ENCODE data around the gene RBBP7. TPM values are rescaled to one million over a fixed set of nuclear protein-coding genes. Genes with fewer than 3 reads are reported as not detected.

Gene RBBP7
- total RNA-seq, 1 donor from 2014 or later: 48.7 TPM

GRCh38 chrX:16842684-16843083 is 27.5 kb downstream of the RBBP7 start:
- H3K27ac ChIP-seq: peak overlapping the region in 1 of 2 donors; percentile 19
- intact Hi-C loops (cut with DNase I): no loop called here

GRCh38 chrX:16839852-16840460 is 30.2 kb downstream of the RBBP7 start:
- no peaks in the 10 kb centered on the region for H3K27me3 ChIP-seq
- no peak overlapping the region for H3K4me3 ChIP-seq
- peaks cover 9 to 59% of the 10 kb centered on the region in 2 donors for H3K36me3 ChIP-seq
- H3K4me1 ChIP-seq: peaks cover 0 to 12% of the 10 kb centered on the region in 2 donors
- peak overlapping the region in 1 of 2 donors; percentile 75 for H3K27ac ChIP-seq
- DNase-seq (ENCODE audit: low spot score in 2 of 2): no peak
- intact Hi-C loops (cut with DNase I): loop anchor here (5.0 kb wide), 1 partner anchor 852 kb away; no protein-coding TSS in a partner anchor
- no peaks in the 10 kb centered on the region for H3K9me3 ChIP-seq
- TF ChIP-seq, protein P1, sequence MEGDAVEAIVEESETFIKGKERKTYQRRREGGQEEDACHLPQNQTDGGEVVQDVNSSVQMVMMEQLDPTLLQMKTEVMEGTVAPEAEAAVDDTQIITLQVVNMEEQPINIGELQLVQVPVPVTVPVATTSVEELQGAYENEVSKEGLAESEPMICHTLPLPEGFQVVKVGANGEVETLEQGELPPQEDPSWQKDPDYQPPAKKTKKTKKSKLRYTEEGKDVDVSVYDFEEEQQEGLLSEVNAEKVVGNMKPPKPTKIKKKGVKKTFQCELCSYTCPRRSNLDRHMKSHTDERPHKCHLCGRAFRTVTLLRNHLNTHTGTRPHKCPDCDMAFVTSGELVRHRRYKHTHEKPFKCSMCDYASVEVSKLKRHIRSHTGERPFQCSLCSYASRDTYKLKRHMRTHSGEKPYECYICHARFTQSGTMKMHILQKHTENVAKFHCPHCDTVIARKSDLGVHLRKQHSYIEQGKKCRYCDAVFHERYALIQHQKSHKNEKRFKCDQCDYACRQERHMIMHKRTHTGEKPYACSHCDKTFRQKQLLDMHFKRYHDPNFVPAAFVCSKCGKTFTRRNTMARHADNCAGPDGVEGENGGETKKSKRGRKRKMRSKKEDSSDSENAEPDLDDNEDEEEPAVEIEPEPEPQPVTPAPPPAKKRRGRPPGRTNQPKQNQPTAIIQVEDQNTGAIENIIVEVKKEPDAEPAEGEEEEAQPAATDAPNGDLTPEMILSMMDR (IDR thresholded peaks at IDR 0.05): no peak

More at GRCh38 chrX:16842684-16843083, 27.5 kb downstream of the RBBP7 start:
- Histone ChIP-seq H3K4me3 (no peak overlapping the region), H3K36me3 (peaks cover 20 to 67% of the 10 kb centered on the region in 2 donors), H3K4me1 (peaks cover 0 to 12% of the 10 kb centered on the region in 2 donors), H3K27me3 (no peaks in the 10 kb centered on the region), H3K9me3 (no peaks in the 10 kb centered on the region)
- TF ChIP-seq, protein P1 (IDR thresholded peaks at IDR 0.05): no peak
- no peak for DNase-seq (ENCODE audit: low spot score in 2 of 2)

- no peaks in the 10 kb centered on the region for H3K9me3 ChIP-seq
- H3K27ac ChIP-seq: peak overlapping the region; percentile 53 to 75
- peaks cover 6 to 59% of the 10 kb centered on the region in 2 donors for H3K36me3 ChIP-seq
- TF ChIP-seq, protein P1 (IDR thresholded peaks at IDR 0.05): no peak
- no peak overlapping the region for H3K4me3 ChIP-seq
- no peak for DNase-seq (ENCODE audit: low spot score in 2 of 2)
- H3K27me3 ChIP-seq: no peaks in the 10 kb centered on the region
- peaks cover 0 to 12% of the 10 kb centered on the region in 2 donors for H3K4me1 ChIP-seq
- intact Hi-C loops (cut with DNase I): loop anchor here (5.0 kb wide), 1 partner anchor 853 kb away; no protein-coding TSS in a partner anchor
Measured at GRCh38 chrX:16839219-16839851, 30.8 kb downstream of the RBBP7 start.

GRCh38 chrX:16838202-16839066 is 31.7 kb downstream of the RBBP7 start:
- intact Hi-C loops (cut with DNase I): loop anchor here (1.0 to 5.0 kb wide), 2 partner anchors 32 to 854 kb away; partner anchors contain the start of gene RBBP7
- peak overlapping the region; percentile 53 to 75 for H3K27ac ChIP-seq

GRCh38 chrX:16836371-16836770 is 33.8 kb downstream of the RBBP7 start:
- intact Hi-C loops (cut with DNase I): loop anchor here (5.0 kb wide), 1 partner anchor 856 kb away; no protein-coding TSS in a partner anchor
- peaks cover 17 to 65% of the 10 kb centered on the region in 2 donors for H3K36me3 ChIP-seq
- H3K27ac ChIP-seq: no peak overlapping the region
- no peak for DNase-seq (ENCODE audit: low spot score in 2 of 2)
- TF ChIP-seq, protein P1 (IDR thresholded peaks at IDR 0.05): peak in 1 of 3 experiments; percentile 32
- H3K4me3 ChIP-seq: no peak overlapping the region
- peaks cover 0 to 12% of the 10 kb centered on the region in 2 donors for H3K4me1 ChIP-seq
- H3K9me3 ChIP-seq: no peaks in the 10 kb centered on the region
- no peaks in the 10 kb centered on the region for H3K27me3 ChIP-seq

More at GRCh38 chrX:16838202-16839066, 31.7 kb downstream of the RBBP7 start:
- Histone ChIP-seq H3K9me3 (no peaks in the 10 kb centered on the region), H3K4me1 (peaks cover 0 to 12% of the 10 kb centered on the region in 2 donors), H3K4me3 (no peak overlapping the region), H3K27me3 (no peaks in the 10 kb centered on the region), H3K36me3 (peaks cover 8 to 63% of the 10 kb centered on the region in 2 donors)
- TF ChIP-seq, protein P1 (IDR thresholded peaks at IDR 0.05): no peak
- peak in 1 of 2 donors; percentile 70 for DNase-seq (ENCODE audit: low spot score in 2 of 2)
